Posterior cingulate gyrus (tissue), 11 donors: Measurements from ENCODE around the gene CACNA2D3.

Experiments
- DNase-seq, 10 donors: peaks; one replicate each; pipeline versions ENCODE4 v3.0.0 to v3.0.0-alpha.2; 2020 to 2021; ENCODE audit warnings: mixed read lengths in 3 of 10
- intact Hi-C: fragments of 100-400 bp; cut with DNase I; formaldehyde crosslinking; loops from one replicate; pipeline ENCODE4 v1.15.1; 2023

Gene CACNA2D3

DNA sequence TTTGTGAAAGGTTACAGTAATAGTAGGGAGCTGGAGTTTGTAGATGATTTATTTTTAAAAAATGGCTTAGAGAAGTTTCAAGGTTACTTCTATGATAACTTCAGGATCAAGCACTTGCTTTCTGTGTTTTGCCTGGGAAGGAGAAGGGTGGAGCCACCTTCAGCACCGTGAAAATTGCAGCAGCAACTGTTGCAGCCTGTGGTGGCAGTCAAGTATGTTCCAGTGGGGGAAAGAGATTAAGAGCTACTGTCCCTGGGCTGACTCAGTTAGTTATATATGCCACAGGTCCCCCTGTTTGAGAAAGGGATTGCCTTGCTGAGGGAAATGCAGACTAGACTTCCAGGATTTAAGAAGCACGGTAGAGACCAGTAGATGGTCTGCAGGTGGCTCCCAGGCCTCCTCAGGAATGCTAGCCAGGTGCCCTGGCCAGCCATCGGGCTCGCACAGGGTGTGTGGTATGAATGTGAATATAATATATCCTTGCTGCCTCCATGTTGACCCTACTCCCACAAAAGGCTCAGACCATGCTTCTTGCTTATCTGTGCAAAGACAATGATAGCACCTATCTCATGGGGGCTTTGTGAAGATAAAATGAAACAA is 389.5 kb downstream of the CACNA2D3 start:
- intact Hi-C loops, result no loop called here
- no peak for DNase-seq

DNA sequence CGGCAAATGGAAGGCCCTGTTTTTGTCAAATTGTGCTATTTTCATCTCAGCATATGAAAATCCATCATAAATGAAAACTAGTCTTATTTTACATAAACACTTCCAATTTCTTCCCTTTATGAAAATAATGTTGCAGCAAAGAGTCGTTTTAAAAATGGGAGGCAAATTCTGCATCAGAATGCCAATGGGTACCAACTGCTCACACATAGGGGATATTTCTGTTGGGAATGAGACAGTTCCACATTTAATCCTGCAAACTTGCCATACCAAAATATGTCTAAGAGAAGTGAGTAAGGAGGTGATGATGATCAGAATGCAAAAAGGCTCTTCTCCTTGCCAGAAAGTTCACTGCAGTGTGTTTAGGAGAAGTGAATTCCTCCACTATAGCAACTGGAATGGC is 391.7 kb downstream of the CACNA2D3 start:
- intact Hi-C loops, result no loop called here
- no peak for DNase-seq

DNA sequence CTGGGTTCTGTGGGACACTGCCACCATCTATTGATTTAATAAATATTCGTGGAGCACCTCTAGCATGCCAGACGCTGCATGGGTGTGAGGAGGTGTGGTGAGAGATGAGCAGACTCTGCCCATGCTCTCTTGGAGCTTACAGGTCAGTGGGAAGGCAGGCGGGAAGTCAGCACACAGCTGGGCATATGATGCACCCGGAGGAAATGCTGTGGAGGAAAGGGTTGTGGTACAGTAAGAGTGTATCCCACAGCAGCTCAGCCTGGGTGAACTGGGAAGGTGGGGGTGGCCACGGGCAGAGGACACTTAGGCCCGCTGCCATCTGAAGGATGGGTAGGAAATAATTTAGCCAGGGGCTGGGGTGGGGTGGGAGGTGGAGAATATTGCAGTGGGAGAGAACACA is 392.1 kb downstream of the CACNA2D3 start:
- intact Hi-C loops, result no loop called here
- peak in 1 of 10 donors; percentile 34 for DNase-seq

DNA sequence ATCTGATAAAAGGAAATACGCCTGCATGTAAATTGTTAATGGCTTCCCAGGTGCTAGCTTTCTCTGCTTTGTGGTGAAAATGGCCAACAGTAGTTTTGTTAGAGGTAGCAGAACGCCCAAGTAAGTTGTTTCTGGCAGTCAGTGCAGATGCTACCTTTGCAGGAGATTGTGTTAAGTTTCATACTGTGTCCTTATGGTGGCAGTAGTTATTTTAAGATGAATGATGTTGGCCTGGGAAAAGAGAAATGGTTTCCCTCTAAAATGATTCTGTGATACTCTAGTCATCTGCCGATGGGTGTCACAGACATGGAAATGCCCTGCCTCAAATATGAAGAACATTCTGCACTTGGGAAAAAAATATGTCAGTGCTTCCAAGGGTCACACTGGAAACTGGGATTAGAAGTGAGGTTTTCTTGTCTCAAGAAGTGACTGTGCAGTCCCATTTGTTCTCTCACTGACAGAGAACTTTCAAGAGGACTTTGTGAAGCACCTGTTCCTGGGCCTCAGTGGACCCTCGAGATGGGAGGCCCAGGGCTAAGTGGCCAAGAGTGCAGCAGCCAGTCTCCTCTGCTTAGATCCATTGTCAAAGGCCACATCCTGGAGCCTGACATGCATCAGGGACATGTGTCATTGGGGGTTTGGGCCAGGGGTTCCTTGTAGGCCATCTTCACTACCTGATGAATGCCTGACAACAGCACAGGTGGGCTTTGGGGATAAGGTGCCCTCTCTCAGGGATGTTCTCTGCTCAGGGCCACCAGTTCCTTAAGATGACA is 393.3 kb downstream of the CACNA2D3 start:
- intact Hi-C loops, result no loop called here
- DNase-seq, result peak in 1 of 10 donors; percentile 60

DNA sequence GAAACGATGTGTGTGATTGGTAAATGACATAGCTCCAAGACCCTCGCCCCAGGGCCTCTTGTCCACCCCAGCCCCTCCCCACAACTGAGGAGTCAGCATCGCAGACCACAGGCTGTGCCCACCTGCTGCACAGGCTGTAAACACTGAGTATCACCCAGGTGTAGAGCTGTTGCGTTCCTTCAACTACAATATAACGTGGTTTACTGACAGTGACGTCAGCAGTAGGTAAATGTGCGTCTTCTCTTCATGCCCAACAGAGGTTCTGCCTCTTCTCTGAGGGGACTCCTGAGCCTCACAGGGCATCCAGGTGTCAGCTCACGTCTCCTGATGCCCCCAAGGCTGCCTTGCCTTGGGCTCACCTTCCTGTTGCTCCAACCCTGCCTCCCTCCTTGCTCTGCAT is 395.1 kb downstream of the CACNA2D3 start:
- intact Hi-C loops, result no loop called here
- no peak for DNase-seq

GRCh38 chr3:54518011-54518675 is 395.8 kb downstream of the CACNA2D3 start:
- intact Hi-C loops, result no loop called here
- DNase-seq, result peak in 1 of 10 donors; percentile 76

GRCh38 chr3:54519493-54519892 is 397.1 kb downstream of the CACNA2D3 start:
- intact Hi-C loops, result no loop called here
- no peak for DNase-seq

DNA sequence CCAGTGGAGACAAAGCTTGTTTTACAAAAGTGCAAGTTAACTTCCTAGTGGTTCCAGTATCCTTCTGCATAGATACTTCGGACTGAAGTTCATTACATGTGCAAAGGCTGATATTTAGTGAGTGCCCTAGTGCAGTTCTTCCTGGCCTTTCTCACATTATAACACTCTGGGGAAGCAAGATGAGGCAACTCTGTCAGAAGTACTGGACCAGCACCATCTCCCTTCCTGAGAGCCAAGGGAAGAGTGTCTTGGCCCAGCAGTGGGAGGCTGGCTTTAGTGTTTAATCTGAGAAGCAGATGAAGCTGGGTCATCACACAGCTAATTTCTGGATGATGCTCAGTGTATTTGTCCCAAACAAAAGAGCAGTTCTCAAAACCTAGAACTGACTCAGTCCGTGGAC is 397.7 kb downstream of the CACNA2D3 start:
- no peak for DNase-seq
- intact Hi-C loops, result no loop called here

DNA sequence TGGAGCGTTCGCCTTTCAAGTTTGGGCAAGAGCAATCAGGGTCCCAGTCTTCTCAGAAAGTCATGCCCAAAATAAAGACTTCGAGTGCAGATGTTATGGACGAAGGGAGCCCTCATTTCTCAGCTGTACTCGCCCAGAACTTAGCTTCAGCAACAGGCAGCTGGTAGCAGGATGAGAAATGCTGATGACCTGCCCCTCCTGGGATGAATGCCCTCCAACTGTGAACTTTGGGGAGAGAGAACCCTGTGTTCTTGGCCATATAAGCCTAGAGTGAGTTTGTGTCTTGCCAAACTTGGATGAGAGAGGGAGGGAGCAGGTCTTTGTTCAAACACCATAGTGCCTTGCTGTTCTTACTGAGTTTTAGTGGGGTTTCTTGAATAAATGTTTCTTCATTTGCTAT is 405.2 kb downstream of the CACNA2D3 start:
- intact Hi-C loops, result no loop called here
- DNase-seq, result no peak

DNA sequence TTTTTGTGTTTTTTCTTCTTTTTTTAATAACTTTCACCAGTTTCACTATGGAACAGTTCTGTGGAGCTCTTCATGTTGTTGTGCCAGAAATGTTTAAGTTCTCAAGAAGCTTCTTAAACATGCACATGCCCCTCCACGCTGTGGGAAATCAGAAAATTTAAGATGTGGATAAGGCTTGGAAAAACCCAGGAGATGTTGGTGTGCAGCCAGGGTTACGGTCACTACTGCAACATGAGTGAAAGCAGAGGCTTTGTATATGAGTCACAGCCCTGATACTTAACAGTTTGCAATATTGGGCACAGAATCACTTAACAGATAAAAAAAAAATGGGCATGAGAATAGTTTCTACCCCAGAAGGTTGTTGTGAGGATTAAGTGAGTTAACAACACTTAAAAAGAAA is 405.6 kb downstream of the CACNA2D3 start:
- intact Hi-C loops, result no loop called here
- DNase-seq, result no peak

DNA sequence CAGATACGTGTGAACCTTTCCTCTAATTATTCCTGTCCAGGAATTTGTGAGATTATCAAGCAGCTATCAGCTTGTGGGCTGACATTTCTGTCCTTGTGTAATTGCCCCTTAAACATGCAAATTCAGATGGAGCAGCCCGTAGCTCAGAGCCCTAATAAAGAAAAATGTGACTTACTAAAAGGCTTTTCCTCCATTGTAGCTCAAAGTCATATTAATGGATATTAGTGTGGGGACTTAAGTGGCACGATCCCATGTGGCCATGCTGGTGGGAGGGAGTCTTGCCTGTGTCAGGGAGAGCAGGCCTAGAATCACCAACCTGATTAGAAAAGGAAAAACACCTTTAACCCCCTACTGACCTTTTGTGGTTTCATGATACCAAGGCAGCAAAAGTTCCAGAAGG is 406.3 kb downstream of the CACNA2D3 start:
- intact Hi-C loops, result no loop called here
- DNase-seq, result no peak

- no peak for DNase-seq
- intact Hi-C loops, result no loop called here
These were observed 407.7 kb downstream of the CACNA2D3 start for GRCh38 chr3:54530091-54530490.

DNA sequence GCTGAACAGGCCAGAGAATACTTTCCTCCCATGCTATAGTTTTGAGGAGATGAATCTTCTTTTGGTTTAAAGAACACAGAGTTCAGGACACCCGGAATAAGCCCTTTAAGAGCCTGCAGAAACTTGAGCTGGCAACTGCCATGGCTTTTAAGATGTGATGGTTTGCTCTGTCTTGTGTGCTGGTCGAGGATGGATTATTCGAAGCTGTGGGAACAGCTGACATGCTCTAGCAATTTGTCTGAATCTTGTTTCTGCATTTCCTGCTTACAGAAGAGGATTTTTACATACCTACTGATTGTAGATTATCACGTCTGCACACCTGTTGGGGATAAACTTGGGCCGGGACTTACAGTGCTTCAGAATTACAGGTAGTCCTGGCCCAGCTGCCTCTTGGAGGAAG is 408.6 kb downstream of the CACNA2D3 start:
- intact Hi-C loops, result no loop called here
- no peak for DNase-seq

- DNase-seq, result no peak
- intact Hi-C loops, result no loop called here
These were observed 409.4 kb downstream of the CACNA2D3 start for GRCh38 chr3:54531741-54532140.

GRCh38 chr3:54533856-54534255 is 411.5 kb downstream of the CACNA2D3 start:
- intact Hi-C loops, result no loop called here
- no peak for DNase-seq

GRCh38 chr3:54535619-54536018 is 413.3 kb downstream of the CACNA2D3 start:
- intact Hi-C loops, result no loop called here
- no peak for DNase-seq

DNA sequence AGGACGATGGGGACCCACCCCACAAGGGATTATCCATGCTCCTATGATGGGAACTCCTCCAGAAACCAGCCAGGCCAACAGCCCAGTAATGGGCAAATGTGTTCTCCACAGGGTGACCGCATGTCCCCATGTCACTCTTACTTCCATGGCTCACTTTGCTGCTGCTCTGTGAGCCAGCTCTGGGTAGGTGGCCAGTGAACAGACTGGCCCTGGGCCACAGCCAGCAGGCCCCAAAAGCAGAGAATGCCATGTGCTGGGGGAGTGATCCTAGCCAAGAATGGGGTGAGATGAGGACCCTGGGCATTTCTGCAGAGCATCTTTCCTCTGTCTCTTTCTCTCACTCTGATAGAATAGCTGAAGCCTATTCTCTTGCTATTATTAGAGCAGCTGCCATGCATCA is 414.1 kb downstream of the CACNA2D3 start:
- intact Hi-C loops, result no loop called here
- no peak for DNase-seq

DNA sequence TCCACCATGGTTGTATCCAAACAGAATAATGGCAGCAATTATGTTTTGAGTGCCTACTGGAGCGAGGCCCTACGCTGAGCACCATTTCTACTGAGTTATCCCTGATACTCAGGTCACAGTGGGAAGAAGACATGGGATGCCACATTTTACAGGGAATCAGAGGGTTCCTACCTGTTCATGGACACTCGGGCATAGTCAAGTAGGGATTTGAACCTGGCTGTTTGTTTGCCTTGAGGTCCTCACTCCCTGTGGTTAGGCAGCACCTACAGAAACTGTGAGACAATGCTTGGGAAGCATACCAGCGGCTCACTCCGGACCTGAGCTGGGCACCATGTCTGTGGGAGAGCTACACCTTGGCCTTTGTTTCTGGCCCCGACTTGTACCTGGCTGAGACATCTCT is 415.2 kb downstream of the CACNA2D3 start:
- intact Hi-C loops, result no loop called here
- no peak for DNase-seq

DNA sequence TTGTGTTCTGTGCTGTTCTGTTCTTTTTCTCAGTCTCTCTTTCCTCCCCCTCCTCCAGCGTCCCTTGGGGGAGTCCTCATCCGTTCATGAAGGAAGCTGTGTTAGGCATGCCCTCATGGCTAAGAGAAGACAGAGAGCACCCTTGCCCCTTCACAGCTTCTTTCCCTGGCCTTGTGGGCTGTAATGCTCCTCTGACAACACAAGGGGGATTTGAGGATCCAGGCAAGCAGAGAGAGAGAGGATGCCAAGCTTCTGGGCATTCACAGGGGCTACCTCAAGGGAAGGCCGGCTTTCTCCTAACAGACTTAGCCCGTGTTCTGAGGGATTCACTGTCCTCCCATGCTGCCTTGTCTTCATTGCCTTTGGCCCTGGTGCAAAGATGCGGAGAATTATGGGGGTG is 416.0 kb downstream of the CACNA2D3 start:
- intact Hi-C loops, result no loop called here
- no peak for DNase-seq

GRCh38 chr3:54541369-54541768 is 419.0 kb downstream of the CACNA2D3 start:
- no peak for DNase-seq
- intact Hi-C loops, result no loop called here

GRCh38 chr3:54543446-54543845 is 421.1 kb downstream of the CACNA2D3 start:
- intact Hi-C loops, result no loop called here
- no peak for DNase-seq

GRCh38 chr3:54547051-54547450 is 424.7 kb downstream of the CACNA2D3 start:
- no peak for DNase-seq
- intact Hi-C loops, result no loop called here
